GM23338 (cell line): ENCODE data around the gene AOAH. TPM values are rescaled to one million over a fixed set of nuclear protein-coding genes. Genes with fewer than 3 reads are reported as not detected.

Source experiments
- ATAC-seq: fragments of 200-7000 bp; cut with Tn5 transposase; 3 replicates; pipeline ENCODE4 v1.9.1; 2020
- DNase-seq: peaks from one replicate; pipeline ENCODE4 v3.0.0-alpha.2; 2015; ENCODE audit warnings: low spot score
- H2AFZ ChIP-seq: fragments of 200-600 bp; sonication (generic); 2 replicates; pipeline ENCODE4 v1.8.0; 2016; ENCODE audit warnings: antibody characterized with exemption, mild to moderate bottlenecking, moderate library complexity
- H3F3A ChIP-seq: fragments of 200-600 bp; sonication (generic); replicated peaks from 2 replicates; pipeline ENCODE4 v1.8.0; 2017; ENCODE audit warnings: antibody characterized with exemption, mixed run types, low read depth
- H3K27ac ChIP-seq: fragments of 200-600 bp; sonication (generic); 2 replicates; pipeline ENCODE4 v1.6.1; 2016; ENCODE audit warnings: low read depth
- H3K27me3 ChIP-seq: fragments of 200-600 bp; sonication (generic); 2 replicates; pipeline ENCODE4 v1.8.0; 2016; ENCODE audit warnings: mild to moderate bottlenecking, mixed run types, moderate library complexity; ENCODE audit not compliant: insufficient read depth
- H3K36me3 ChIP-seq: fragments of 200-600 bp; sonication (generic); 2 replicates; pipeline ENCODE4 v1.8.0; 2016; ENCODE audit warnings: mild to moderate bottlenecking; ENCODE audit not compliant: insufficient read depth
- H3K4me1 ChIP-seq: fragments of 200-600 bp; sonication (generic); 2 replicates; pipeline ENCODE4 v1.8.0; 2016; ENCODE audit warnings: mild to moderate bottlenecking, moderate library complexity; ENCODE audit not compliant: insufficient read depth
- H3K4me2 ChIP-seq: fragments of 200-600 bp; sonication (generic); 2 replicates; pipeline ENCODE4 v1.7.1; 2017; ENCODE audit warnings: mixed run types
- H3K4me3 ChIP-seq: fragments of 200-600 bp; sonication (generic); 2 replicates; pipeline ENCODE4 v1.6.1; 2016; ENCODE audit warnings: mixed run types
- H3K79me2 ChIP-seq: fragments of 200-600 bp; sonication (generic); replicated peaks from 2 replicates; pipeline ENCODE4 v1.8.0; 2017; ENCODE audit warnings: mild to moderate bottlenecking; ENCODE audit not compliant: insufficient read depth
- H3K9me2 ChIP-seq: fragments of 200-600 bp; sonication (generic); 2 replicates; pipeline ENCODE4 v1.8.0; 2017; ENCODE audit not compliant: insufficient read depth
- H4K20me1 ChIP-seq: fragments of 200-600 bp; sonication (generic); replicated peaks from 2 replicates; pipeline ENCODE4 v1.8.0; 2017; ENCODE audit warnings: mild to moderate bottlenecking; ENCODE audit not compliant: insufficient read depth
- H3K27ac Mint-ChIP-seq: 2 replicates; pipeline ENCODE4 v1.8.0; 2020; ENCODE audit warnings: inconsistent platforms, mild to moderate bottlenecking, moderate library complexity, mixed read lengths
- H3K27me3 Mint-ChIP-seq: 3 replicates; pipeline ENCODE4 v1.8.0; 2022; ENCODE audit warnings: low read depth, mild to moderate bottlenecking, moderate library complexity, mixed read lengths, inconsistent platforms; ENCODE audit not compliant: insufficient read depth, poor library complexity
- H3K36me3 Mint-ChIP-seq: 3 replicates; pipeline ENCODE4 v1.8.0; 2021; ENCODE audit warnings: low read depth, mild to moderate bottlenecking, inconsistent platforms, moderate library complexity, mixed read lengths
- H3K4me1 Mint-ChIP-seq: 3 replicates; pipeline ENCODE4 v1.8.0; 2020; ENCODE audit warnings: mild to moderate bottlenecking, inconsistent platforms, mixed read lengths
- H3K4me3 Mint-ChIP-seq: 3 replicates; pipeline ENCODE4 v1.8.0; 2021; ENCODE audit warnings: moderate library complexity, mild to moderate bottlenecking, inconsistent platforms, mixed read lengths
- H3K9me3 Mint-ChIP-seq: 3 replicates; pipeline ENCODE4 v1.8.0; 2020; ENCODE audit warnings: moderate library complexity, mild to moderate bottlenecking, inconsistent platforms, mixed read lengths
- CREB1 ChIP-seq: fragments of 250-450 bp; sonication (Bioruptor Pico); IDR thresholded peaks from 2 replicates; pipeline ENCODE4 v1.5.0; 2020; ENCODE audit warnings: low read depth, mild to moderate bottlenecking, moderate library complexity
- ETS1 ChIP-seq: IDR thresholded peaks from 2 replicates; pipeline ENCODE4 v1.6.1; 2016; ENCODE audit warnings: antibody characterized with exemption
- POLR2AphosphoS5 ChIP-seq: IDR thresholded peaks from 2 replicates; pipeline ENCODE4 v1.6.1; 2016; ENCODE audit warnings: antibody characterized with exemption, low read depth
- ZNF331 ChIP-seq: fragments of 250-450 bp; sonication (Bioruptor Pico); IDR thresholded peaks from 2 replicates; pipeline ENCODE4 v1.5.0; 2020; ENCODE audit warnings: low read depth, mild to moderate bottlenecking, moderate library complexity
- ZNF462 ChIP-seq: fragments of 250-450 bp; sonication (Bioruptor Pico); IDR thresholded peaks from 2 replicates; pipeline ENCODE4 v1.5.0; 2020; ENCODE audit warnings: mild to moderate bottlenecking, moderate library complexity
- polyA plus RNA-seq: library from polyadenylated mRNA; unstranded; fragments of >200 nt; fragmentation: Nextera tagmentation; extraction: Ambion mirVana; gene quantifications from 2 replicates; pipeline ENCODE4 v1.2.1, GENCODE V29; 2016
- total RNA-seq: library from RNA; depleted of rRNA; stranded (reverse); fragments of >200 nt; shearing (Covaris generic); gene quantifications from 2 replicates; pipeline ENCODE4 v1.2.3, GENCODE V29; 2014

The AOAH gene
- total and polyA plus RNA-seq, 2 experiments from 2014 or later = not detected

DNA sequence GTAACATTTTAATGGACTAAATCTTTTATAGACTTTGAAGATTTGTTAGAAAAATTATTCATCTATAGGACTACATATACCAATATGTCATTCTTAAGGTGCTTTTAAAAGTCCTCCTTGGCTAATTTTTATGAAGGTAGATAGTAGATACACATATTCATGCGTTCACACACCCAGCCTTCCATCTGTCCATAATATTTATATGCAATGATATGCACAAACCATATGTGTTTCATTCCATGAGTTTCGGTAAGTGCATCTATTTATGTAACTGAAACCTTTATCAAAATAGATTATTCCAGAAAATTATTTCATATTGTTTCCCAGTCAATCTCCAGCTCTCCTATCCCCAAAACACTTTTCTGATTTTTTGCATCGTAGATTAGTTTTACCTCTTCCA, 233.0 kb downstream of the AOAH start (continued):
- TF ChIP-seq ETS1 (no peak), ZNF331 (no peak), ZNF462 (CRISPR knock-in tag) (no peak)

DNA sequence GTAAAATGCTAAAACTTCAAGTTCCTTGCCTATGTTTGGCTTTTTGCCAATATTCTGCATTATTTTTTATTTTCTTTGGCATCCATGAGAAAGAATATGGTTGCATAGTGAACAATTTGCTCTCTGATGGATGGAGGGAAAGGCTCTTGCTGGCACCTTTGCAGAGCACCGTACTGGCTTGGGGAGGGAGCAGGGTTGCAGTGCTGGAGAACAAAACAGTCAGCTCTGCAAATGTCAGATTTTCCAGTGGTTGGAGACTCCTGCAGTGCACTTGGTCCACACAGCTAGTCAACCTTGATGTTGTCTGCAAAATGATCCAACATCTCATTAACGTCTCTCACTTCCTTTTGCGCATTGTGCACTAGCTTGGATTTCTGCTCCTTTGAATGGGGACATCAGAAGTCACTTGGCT, 233.9 kb downstream of the AOAH start:
- Mint-ChIP-seq H3K4me1 (no peaks in the 10 kb centered on the region), H3K27me3 (no peaks in the 10 kb centered on the region), H3K4me3 (no peak overlapping the region), H3K27ac (no peak overlapping the region), H3K9me3 (peaks cover 8% of the 10 kb centered on the region; the same call in 2 of the 3 replicates), H3K36me3 (no peaks in the 10 kb centered on the region)
- DNase-seq (no peak), ATAC-seq (no peak)
- H3K27ac ChIP-seq = no peak overlapping the region
- no peak overlapping the region for H3K4me2 ChIP-seq
- H3K79me2 ChIP-seq = no peaks in the 10 kb centered on the region
- no peaks in the 10 kb centered on the region for H3F3A ChIP-seq
- no peaks in the 10 kb centered on the region for H3K36me3 ChIP-seq
- H2AFZ ChIP-seq = no peak overlapping the region
- no peak overlapping the region for H3K4me3 ChIP-seq
- H4K20me1 ChIP-seq = no peaks in the 10 kb centered on the region
- H3K27me3 ChIP-seq = no peaks in the 10 kb centered on the region
- H3K4me1 ChIP-seq = no peaks in the 10 kb centered on the region
- no peaks in the 10 kb centered on the region for H3K9me2 ChIP-seq
- TF ChIP-seq POLR2AphosphoS5 (no peak), CREB1 (CRISPR knock-in tag) (no peak), ZNF462 (CRISPR knock-in tag) (no peak)
